GM19395 (cell line): ENCODE measurements around the gene SPRN.
"Not testable (repeated sequence)": the region's sequence is repeated elsewhere in the genome, so short reads cannot be mapped to it uniquely, and the experiment has no call there.

Experiments used
- ATAC-seq: cut with Tn5 transposase; IDR thresholded peaks from one replicate; pipeline ENCODE4 v1.9.1; 2021; ENCODE audit warnings: mild to moderate bottlenecking, moderate library complexity; ENCODE audit not compliant: unreplicated experiment

The SPRN gene

DNA sequence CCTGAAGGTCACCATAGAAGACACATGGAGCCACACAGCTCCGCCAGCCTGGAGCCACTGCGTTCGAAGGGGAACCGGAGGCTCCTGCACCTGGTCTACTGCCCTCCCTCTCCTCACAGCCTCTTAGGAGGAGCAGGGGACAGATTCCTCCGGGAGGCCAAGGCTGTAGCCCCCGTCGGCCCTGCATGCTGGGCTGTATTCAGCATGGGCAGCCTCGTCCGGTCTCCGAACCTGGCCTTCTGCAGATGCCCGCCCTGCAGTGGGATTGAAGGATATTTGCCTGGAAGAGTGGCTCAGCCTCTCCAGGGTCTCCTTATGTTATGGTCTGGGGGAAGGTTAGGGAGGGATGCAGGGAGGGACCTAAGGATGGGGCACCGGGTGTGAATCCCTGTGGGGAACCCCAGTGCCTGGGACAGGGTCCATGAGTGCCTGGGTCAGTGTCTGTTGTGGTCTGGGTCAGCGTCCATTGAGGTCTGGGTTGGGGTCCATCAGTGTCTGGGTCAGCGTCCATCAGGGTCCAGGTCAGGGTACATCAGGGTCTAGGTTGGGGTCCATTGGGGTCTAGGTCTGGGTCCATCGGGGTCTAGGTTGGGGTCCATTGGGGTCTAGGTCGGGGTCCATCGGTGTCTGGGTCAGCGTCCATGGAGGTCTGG is 16.3 kb upstream of the SPRN start:
- no peak for ATAC-seq

DNA sequence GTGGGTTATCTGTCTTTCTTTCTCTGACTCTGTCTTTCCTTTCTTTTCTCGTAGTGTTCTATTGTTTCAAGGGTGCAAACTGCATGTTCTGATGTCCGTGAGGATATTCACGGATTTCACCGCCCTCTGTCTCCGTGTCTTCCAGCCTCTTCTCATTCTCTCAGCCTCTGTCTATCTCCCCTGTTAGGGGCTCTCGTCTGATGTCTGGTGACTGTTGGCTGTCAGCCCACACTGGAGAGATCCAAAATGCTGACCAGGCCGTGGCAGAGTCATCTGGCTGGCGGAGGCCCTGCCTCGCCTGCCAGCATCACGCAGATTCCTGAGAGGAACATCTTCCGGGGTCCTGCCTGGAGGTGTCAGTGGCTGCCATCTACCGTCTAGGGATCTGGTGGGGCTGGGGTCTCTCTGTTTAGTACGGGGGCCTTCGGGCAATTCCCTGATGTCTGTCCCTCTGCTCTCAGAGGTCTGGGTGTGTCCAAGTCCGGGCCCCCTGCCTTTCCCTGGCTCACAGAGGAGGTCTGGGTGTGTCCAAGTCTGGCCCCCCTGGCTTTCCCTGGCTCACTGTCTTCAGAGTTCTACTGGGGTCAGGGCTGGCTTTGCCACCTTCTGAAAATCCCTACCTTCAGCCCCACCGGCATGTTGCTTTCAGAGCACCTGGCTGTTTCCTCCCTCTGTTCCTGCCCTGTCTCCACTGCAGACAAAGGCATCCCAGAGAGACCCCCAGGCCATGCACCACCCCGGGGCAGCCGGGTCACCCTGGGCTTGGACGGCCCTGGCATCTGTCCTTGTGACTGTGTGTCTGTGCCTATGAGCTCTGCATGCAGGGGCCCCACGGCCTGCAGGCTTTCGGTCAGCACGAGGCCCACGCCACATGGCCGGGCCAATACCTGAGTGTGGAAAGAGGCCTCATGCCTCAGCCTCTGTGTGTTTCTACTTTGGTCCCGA is 15.4 kb upstream of the SPRN start:
- no peak for ATAC-seq

DNA sequence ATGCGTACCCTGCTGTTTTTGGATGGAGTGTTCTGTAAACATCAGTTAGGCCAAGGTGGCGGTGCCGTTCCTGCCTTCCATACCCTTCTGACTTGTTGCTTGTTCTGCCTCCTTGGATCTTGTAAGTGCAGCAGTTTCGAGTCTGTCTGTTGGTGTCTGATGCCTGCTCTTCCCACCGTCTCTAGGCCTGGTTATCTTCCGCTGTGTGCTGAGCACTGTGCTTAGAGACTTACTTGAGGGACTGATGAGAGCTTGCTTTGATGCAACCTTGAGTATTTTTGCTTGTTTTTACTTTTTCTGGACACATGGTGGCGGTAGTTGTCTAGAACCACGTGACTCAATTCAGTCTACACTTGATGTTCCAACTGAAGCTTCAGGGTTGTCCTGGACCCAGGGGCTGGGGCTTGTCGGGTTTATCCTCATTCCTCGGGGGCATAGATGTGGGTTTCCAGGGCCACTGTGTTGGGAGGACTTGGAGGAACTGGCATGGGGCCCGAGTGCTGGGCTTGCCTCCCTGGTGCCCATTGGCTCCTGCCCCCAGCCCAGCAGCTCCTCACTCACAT is 14.4 kb upstream of the SPRN start:
- ATAC-seq = no peak

DNA sequence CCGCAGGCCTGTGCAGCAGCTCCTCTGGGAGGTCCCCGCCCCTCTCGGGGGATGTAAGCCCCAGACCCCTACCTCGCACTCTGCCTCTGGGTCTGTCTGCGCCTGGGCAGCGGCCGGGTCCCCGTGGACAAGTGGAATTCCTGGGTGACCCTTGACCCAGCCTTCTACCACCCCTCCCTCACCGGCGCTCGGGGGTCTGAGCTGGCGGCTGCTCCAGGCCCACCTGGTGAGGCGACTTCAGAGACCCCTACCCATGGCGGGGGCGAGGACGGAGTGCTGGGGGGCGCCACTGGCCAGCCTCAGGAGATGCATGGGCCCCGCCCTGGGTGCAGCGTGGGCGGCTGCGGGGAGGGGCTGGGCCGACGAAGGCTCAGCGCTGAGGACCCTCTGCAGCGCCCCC is 8.4 kb upstream of the SPRN start:
- ATAC-seq = not testable (repeated sequence)

DNA sequence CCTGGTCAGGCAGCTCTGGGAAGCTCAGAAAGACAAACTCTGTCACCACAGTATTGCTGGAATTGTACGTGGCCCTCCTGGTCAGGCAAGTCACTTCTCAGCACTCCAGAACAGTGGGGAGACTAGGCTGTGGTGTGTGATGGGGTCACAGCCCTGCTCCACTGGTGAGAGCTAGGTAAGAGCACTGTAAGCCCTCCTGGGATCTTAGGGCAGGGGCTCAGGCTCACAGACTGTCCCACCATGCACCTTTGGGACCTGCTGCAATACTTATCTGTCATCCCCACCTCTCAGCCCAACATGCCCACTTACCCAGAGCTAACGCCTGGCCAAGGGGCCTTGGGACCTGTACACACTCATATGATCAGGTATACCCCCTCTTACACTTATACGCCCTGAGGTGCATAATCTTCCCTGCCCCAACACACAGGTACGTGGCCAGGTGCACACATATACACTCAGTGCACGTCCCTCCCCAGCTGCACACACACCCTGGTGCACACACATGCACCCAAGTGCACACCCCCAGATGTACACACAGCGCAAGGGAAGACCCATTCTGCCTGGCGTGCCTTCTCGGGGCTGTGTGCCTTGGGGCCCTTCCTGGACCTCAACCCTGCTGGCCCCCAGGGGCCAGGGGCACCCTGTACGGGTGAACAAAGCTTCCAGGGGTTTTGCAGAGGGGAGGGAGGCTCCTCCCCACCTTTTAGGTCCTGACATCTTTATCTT is 7.6 kb upstream of the SPRN start:
- ATAC-seq = not testable (repeated sequence)

DNA sequence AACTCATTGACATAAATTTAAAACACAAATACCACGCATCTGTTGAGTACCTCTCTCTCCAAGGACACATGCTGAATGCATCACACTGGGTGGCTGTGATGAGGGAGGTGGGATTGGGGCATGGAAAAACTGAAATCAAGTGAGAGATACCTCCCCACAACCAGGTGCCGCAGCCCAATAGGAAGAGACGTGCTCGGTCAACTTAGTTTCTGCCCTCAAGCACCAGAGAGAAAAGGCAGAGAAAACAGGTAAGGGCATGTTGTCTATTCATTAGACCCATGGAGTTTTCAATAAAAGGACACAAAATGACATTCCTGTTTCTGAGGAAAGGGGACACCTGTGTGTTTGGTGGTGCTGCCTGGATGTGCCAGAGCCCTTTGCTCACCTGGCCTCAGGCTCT is 5.1 kb upstream of the SPRN start:
- not testable (repeated sequence) for ATAC-seq

DNA sequence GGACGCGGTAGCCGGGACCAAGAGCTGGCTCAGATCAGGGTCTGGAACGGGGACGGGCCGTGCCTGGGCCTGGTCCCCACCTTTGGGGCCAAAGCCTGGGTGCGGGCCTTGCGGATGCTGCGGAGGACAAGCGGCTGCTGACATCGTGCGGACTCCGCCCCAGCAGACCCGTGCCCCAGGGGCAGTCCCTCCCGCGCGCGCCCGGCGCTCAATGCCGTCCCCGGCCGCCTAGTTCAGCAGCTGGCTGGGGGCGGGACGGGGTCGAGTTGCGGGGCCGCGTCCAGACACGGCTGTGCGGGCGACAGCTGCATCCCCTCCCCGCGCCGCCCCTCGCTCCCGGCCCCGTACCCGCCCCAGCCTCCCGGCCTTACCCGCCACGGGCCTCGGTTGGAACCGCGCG is 323 bp downstream of the SPRN start:
- not testable (repeated sequence) for ATAC-seq

DNA sequence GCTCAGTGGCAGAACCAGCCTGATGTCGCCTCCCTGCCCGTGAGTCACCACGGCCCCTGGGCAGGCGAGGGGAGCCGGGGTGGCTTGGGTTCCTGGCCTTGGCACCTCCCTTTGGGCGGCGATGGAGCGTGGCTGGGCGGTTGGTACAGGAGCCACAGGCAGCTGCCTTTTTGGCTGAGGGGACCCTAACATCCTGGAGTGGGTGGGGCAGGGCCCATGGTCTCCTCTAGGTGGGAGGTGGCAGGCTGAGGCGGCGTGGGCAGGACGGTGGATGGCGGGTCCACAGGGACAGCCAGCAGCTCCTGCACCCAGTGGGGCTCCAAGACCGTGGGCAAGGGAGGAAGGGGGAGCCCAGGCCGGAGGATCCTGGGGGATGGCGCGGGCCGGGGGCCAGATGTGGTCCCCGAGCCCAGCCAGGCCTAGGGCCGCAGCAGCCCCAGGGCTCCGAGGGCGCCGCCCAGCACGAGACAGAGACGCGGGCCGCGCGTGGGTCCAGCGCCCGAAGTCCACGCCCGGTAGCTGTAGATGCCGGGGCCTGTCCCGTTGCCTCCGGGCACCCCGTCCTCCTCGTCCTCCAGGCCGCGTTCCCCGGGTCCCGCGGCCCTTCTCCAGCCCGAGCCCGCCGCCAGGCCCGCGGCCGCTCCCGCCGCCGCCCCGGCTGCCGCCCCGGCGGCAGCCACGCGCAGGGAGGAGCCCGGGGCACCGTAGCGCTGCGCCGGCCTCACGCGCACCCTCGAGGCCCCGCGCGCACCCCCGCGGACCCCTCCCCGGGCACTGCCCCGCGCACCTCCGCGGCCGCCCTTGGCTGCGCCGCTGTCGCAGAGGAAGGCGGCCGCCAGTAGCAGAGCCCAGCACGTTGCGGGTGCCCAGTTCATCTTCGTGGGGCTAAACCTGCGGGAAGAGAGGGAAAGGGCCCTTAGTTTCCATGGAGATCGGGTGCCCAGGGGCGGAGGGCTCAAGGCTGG is 1.3 kb downstream of the SPRN start:
- no peak for ATAC-seq

DNA sequence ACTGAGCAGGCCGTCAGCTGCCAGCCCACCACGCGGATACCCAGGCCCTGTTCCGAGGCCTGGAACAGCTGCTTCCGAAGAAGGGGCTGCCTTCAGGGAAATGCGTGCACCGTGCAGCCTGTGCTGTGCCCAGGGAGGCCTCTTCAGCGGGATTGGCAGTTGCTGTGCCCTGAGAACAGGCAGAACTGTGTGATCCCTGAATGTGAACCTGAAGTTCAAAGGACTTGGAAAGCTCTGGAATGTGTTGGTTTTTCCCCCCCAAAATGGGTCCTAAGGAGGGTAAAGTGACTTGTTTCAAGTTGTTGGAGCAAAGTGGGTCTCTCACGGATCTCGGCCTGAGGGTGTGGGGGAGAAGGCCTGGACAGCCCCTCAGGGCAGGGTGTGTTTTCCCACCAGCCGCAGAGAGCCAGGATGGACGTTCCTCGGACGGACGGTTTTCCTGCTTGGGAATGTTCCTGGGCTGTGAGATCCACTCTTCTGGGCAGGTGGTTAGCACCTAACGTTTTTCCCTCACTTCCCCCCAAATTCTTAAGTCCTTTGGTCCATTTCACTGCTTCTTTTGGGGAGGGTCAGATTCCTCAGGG is 2.1 kb downstream of the SPRN start:
- no peak for ATAC-seq

DNA sequence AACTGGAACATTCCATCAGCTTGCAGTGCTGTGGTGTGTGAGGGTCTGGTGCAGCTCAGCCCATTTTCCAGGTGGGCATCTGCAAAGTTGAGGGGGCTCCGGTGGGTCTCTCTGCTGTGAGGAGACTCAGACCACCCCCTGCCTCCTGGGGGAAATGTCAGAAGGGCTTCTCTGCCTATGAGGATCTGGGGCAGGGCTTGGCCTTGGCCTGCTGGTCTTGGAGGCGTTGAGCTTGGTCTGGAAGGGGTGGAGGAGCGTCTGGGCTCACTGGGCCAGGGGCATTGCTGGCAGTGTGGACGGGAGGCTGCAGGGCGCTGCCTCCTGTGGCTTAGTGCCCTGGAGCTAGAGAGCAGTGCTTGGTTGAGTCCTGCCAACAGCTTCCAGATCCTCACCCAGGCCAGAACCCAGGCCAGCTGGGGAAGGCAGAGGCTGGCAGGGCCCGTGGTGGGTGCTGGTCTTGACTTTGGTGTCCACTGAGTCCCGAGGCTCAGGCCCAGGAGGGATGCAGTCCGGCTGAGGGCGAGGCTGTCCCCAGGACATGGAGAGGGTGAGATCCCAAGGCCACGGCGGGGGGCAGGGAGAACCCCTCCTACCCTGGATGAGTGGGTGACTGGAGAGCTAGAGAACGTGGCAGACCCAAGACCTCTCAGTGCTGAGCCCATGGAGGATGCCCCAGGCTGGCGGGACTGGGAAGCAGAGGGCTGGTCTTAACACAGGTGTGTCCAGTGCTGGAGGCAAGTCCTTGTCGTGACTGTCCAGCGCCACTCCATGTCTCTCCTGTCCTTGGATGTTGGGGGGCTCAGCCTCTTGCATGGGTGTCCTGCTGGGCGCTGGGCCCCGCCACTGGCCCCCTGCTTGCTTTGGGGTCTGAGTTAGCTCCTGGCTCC is 2.8 kb downstream of the SPRN start:
- no peak for ATAC-seq

DNA sequence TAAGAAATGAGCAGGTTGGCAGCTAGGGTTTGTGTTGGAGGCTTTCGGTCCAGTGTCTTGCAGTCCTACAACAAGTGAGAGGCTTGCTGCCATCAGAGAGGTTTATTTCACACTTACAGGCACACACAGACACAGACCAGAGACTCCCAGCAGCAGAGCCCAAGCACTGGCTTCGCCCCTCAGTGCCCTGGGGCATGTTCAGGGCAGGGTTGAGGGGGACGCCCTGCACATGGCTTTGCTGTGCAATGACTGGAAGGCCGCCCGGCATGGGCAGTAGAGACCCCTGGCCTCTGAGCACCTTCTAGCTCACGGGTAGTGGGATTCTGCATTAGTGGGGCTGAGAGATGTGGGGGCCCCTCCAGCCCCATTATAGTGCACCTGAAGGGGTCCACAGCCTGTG is 3.8 kb downstream of the SPRN start:
- no peak for ATAC-seq

DNA sequence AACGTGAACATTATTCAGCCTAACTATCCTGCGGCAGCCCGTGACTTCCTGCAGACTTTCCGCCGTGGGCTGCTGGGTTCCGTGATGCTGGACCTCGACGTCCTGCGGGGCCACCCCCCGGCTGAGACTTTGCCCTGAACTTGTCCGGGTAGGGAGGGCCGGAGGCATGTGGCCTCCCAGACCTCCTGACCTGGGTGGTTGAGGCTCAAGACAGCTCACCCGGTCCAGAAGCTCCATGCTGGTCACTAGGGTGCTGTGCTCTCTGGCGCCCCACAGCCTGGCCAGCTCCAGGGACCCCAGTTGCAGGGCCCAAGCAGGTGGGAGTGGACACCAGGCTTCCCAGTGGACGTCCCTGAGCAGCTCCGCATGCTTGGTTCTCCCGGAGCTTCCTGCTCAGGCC is 4.4 kb downstream of the SPRN start:
- ATAC-seq = no peak

DNA sequence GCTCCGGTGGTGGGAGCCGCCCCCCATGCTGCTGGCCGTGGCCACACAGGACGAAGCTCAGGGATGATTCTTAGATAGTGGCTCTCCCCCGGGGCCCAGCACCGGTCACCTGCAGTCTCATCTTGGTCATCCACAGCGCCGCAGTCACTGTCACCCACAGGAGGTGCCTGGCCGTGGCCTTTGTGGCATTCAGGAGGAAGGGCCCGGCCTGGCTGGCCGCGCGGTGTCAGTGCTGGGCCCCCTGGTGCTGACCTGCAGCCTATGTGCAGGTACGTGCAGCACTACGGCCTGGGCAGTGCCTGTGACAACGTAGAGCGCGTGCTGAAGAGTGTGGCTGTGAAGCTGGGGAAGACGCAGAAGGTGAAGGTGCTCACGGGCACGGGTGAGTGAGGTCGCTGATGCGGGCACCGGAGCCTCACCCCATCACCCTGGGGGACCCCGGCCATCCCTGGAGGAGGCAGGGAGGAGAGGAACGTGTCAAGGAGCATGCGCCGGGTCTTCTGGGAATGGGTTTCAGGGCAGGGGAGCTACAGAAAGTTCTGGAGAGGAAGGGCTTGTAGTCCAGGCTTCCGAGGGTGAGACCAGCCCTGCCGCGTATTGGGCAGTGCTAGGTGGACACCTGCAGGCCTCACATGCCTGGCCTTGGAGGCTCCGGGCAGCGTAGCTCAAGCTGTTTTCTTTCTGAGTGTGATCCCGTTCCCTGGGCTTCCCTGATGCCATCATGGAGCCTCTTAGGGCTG is 5.0 kb downstream of the SPRN start:
- no peak for ATAC-seq

DNA sequence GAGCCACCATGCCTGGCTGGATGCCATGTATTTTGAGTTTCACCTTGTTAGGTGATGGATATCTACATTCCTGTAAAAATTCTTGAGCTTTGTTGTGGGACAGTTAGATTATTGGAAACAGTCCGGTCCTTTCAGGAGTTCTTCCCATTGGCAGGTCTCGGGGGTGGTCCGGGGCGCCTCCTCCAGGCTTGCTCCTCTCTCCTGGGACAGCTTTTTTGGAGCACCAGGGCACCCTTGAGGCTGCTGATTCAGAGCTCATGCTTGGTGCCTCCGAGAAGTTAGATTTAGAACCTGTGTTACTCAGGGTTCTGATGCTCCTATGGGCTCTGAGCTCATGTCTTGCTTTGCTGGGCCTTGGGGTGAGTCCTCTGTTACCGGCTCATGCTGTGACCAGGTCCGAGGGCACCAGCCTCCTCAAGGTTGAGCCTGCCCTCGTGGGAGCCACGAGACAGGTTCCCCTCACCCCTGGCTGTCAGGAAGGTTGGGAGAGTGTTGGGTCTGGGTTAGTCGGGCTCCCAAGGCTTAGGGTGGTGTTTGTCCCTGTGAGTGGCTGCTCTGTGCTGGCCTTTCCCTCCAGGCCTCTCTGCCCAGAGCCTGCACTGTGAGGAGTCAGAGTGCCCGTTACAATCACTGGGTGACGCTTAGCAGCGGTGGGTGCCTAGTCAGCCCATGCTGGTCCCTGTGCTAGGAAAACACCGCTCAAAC is 6.0 kb downstream of the SPRN start:
- no peak for ATAC-seq

DNA sequence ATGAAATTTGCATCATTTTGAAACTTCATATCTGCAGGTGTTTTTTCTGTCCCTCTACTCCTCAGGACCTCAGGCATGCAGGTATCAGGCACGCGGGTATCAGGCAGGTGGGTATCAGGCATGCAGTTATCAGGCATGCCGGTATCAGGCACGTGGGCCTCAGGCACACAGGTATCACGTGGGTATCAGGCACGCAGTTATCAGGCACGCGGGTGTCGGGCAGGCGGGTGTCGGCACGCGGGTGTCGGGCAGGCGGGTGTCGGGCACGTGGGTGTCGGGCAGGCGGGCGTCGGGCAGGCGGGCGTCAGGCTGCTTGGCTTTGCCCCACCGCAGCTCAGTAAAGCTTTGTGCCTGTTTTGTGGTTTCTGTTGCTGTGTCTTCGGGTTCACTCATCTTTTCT is 8.7 kb downstream of the SPRN start:
- no peak for ATAC-seq

DNA sequence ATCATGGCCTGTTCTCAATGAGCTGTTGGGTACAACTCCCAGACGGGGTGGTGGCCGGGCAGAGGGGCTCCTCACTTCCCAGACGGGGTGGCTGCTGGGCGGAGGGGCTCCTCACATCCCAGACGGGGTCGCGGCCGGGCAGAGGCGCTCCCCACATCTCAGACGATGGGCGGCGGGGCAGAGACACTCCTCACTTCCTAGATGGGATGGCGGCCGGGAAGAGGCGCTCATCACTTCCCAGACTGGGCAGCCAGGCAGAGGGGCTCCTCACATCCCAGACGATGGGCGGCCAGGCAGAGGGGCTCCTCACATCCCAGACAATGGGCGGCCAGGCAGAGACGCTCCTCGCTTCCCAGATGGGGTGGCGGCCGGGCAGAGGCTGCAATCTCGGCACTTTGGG is 10.0 kb downstream of the SPRN start:
- not testable (repeated sequence) for ATAC-seq

DNA sequence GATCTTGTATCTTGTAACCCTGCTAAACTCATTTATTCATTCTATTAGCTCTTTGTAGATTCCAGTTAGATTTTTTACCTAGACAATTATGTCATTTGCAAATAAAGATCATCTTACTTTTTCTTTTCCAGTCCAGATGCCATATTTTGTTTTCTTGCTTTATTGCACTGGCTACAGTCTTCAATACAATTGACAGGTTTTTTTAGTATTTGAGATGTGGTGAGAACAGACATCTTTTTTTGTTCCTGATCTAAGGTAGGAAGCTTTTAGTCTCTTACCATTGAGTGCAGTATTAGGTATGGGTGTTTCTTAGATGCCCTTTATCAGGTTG is 12.1 kb downstream of the SPRN start:
- ATAC-seq = no peak
